Tibial artery (tissue), 4 donors: ENCODE measurements around the gene YTHDC1.

Experiments used
- DNase-seq, 2 donors: peaks; one replicate each; pipeline ENCODE4 v3.0.0-alpha.2; 2019
- H3K27ac ChIP-seq, 2 donors: fragments of 200-600 bp; sonication (generic) in 1 of 2; 1 replicate in 1 of 2; 2 replicates in 1 of 2; pipeline ENCODE4 v1.5.1; 2018 to 2019; ENCODE audit warnings: mild to moderate bottlenecking in 1 of 2
- H3K27me3 ChIP-seq, 2 donors: fragments of 200-600 bp; sonication (generic) in 1 of 2; one replicate each; pipeline versions ENCODE4 v1.5.1 to v1.6.0; 2016 to 2019
- H3K36me3 ChIP-seq, 3 donors: fragments of 200-600 bp; sonication (generic) in 2 of 3; one replicate each; pipeline ENCODE4 v1.5.1; 2016 to 2019; ENCODE audit warnings: mild to moderate bottlenecking in 2 of 3
- H3K4me1 ChIP-seq, 4 donors: fragments of 200-600 bp; sonication (generic) in 2 of 4; 1 replicate in 3 of 4; 2 replicates in 1 of 4; pipeline ENCODE4 v1.5.1; 2016 to 2019
- H3K4me3 ChIP-seq, 2 donors: fragments of 200-600 bp; sonication (generic) in 1 of 2; 1 replicate in 1 of 2; 2 replicates in 1 of 2; pipeline ENCODE4 v1.5.1; 2018 to 2019; ENCODE audit warnings: mild to moderate bottlenecking in 2 of 2
- H3K9me3 ChIP-seq, 3 donors: fragments of 200-600 bp; sonication (generic) in 1 of 3; one replicate each; pipeline ENCODE4 v1.5.1; 2016 to 2019
- CTCF ChIP-seq, 2 experiments: fragments of 200-600 bp in 1 of 2; fragments of 450-650 bp in 1 of 2; IDR thresholded peaks; one replicate each; pipeline ENCODE4 v1.5.1; 2017 to 2019; ENCODE audit warnings: antibody characterized with exemption in 2 of 2, mild to moderate bottlenecking in 1 of 2, moderate library complexity in 1 of 2
- intact Hi-C: fragments of 100-400 bp; cut with DNase I; formaldehyde crosslinking; loops from one replicate; pipeline ENCODE4 v1.15.0; 2023; ENCODE audit warnings: low total_unique reads

YTHDC1 gene

GRCh38 chr4:68310651-68311247, 39.1 kb downstream of the YTHDC1 start:
- H3K4me3 ChIP-seq = no peak overlapping the region
- intact Hi-C loops = no loop called here
- H3K4me1 ChIP-seq = peaks cover 0 to 13% (median 0%) of the 10 kb centered on the region in 4 donors
- no peak overlapping the region for H3K27ac ChIP-seq
- H3K36me3 ChIP-seq = peaks cover 40 to 44% (median 43%) of the 10 kb centered on the region in 3 donors
- no peak for DNase-seq
- no peaks in the 10 kb centered on the region for H3K9me3 ChIP-seq
- H3K27me3 ChIP-seq = no peaks in the 10 kb centered on the region
- no peak for TF ChIP-seq CTCF (IDR thresholded peaks at IDR 0.05)

GRCh38 chr4:68304731-68305130, 45.2 kb downstream of the YTHDC1 start:
- no peak overlapping the region for H3K27ac ChIP-seq
- H3K4me3 ChIP-seq = no peak overlapping the region
- intact Hi-C loops = no loop called here
- H3K27me3 ChIP-seq = no peaks in the 10 kb centered on the region
- no peak for DNase-seq
- no peaks in the 10 kb centered on the region for H3K36me3 ChIP-seq
- no peaks in the 10 kb centered on the region for H3K9me3 ChIP-seq
- no peaks in the 10 kb centered on the region for H3K4me1 ChIP-seq
- TF ChIP-seq CTCF (IDR thresholded peaks at IDR 0.05) = no peak

GRCh38 chr4:68299492-68300457, 50.1 kb downstream of the YTHDC1 start:
- no peak for DNase-seq
- H3K4me1 ChIP-seq = no peaks in the 10 kb centered on the region
- intact Hi-C loops = no loop called here
- H3K36me3 ChIP-seq = no peaks in the 10 kb centered on the region
- TF ChIP-seq CTCF (IDR thresholded peaks at IDR 0.05) = no peak
- H3K4me3 ChIP-seq = no peak overlapping the region
- H3K9me3 ChIP-seq = no peaks in the 10 kb centered on the region
- no peak overlapping the region for H3K27ac ChIP-seq
- no peaks in the 10 kb centered on the region for H3K27me3 ChIP-seq

- Histone ChIP-seq H3K4me3 (no peak overlapping the region), H3K36me3 (no peaks in the 10 kb centered on the region), H3K9me3 (no peaks in the 10 kb centered on the region), H3K27me3 (no peaks in the 10 kb centered on the region), H3K27ac (no peak overlapping the region), H3K4me1 (no peaks in the 10 kb centered on the region)
- no peak for DNase-seq
- intact Hi-C loops = no loop called here
- TF ChIP-seq CTCF (IDR thresholded peaks at IDR 0.05) = no peak
These were observed 52.8 kb downstream of the YTHDC1 start for GRCh38 chr4:68297137-68297536.

- Histone ChIP-seq H3K9me3 (no peaks in the 10 kb centered on the region), H3K4me1 (no peaks in the 10 kb centered on the region), H3K4me3 (no peak overlapping the region), H3K36me3 (no peaks in the 10 kb centered on the region), H3K27me3 (no peaks in the 10 kb centered on the region), H3K27ac (no peak overlapping the region)
- intact Hi-C loops = no loop called here
- DNase-seq = no peak
- no peak for TF ChIP-seq CTCF (IDR thresholded peaks at IDR 0.05)
These were observed 58.6 kb downstream of the YTHDC1 start for GRCh38 chr4:68291256-68291655.
